ENCODE measurements around the gene HYAL4.

GRCh38 chr7:123916240-123916724 is 71.3 kb downstream of the HYAL4 start:
- TF ChIP-seq, protein P1, sequence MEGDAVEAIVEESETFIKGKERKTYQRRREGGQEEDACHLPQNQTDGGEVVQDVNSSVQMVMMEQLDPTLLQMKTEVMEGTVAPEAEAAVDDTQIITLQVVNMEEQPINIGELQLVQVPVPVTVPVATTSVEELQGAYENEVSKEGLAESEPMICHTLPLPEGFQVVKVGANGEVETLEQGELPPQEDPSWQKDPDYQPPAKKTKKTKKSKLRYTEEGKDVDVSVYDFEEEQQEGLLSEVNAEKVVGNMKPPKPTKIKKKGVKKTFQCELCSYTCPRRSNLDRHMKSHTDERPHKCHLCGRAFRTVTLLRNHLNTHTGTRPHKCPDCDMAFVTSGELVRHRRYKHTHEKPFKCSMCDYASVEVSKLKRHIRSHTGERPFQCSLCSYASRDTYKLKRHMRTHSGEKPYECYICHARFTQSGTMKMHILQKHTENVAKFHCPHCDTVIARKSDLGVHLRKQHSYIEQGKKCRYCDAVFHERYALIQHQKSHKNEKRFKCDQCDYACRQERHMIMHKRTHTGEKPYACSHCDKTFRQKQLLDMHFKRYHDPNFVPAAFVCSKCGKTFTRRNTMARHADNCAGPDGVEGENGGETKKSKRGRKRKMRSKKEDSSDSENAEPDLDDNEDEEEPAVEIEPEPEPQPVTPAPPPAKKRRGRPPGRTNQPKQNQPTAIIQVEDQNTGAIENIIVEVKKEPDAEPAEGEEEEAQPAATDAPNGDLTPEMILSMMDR (IDR thresholded peaks at IDR 0.05) = no peak
- TF ChIP-seq POLR2AphosphoS5 (IDR thresholded peaks at IDR 0.05; ENCODE audit: insufficient read depth in 1 of 2, low read depth in 1 of 2) = no peak

Data from vagina (tissue), 2 donors.